NT2/D1 (cell line): Measurements from ENCODE around the gene EXOSC10.
"Not testable (repeated sequence)": the region's sequence is repeated elsewhere in the genome, so short reads cannot be mapped to it uniquely, and the experiment has no call there.

Source experiments
- DNase-seq: peaks from one replicate; pipeline ENCODE4 v3.0.0-alpha.2; 2011; ENCODE audit warnings: low read depth, low spot score
- H3K27me3 ChIP-seq: 2 replicates; pipeline ENCODE4 v1.6.0; 2011; ENCODE audit warnings: mild to moderate bottlenecking; ENCODE audit not compliant: insufficient read length, insufficient read depth
- H3K36me3 ChIP-seq: 2 replicates; pipeline ENCODE4 v1.6.1; 2011; ENCODE audit warnings: mild to moderate bottlenecking, low read length, mixed read lengths; ENCODE audit not compliant: insufficient read depth, insufficient read length
- H3K4me1 ChIP-seq: 2 replicates; pipeline ENCODE4 v1.5.1; 2011; ENCODE audit not compliant: insufficient read depth, insufficient read length
- H3K4me3 ChIP-seq: 2 replicates; pipeline ENCODE4 v1.5.1; 2011; ENCODE audit warnings: low read depth; ENCODE audit not compliant: insufficient read length
- H3K9ac ChIP-seq: 2 replicates; pipeline ENCODE4 v1.6.0; 2011; ENCODE audit warnings: low read depth; ENCODE audit not compliant: insufficient read length
- H3K9me3 ChIP-seq: 2 replicates; pipeline ENCODE4 v1.5.1; 2011; ENCODE audit warnings: mild to moderate bottlenecking, low read length; ENCODE audit not compliant: insufficient read depth
- SUZ12 ChIP-seq: IDR thresholded peaks from 2 replicates; pipeline ENCODE4 v1.6.1; 2011; ENCODE audit not compliant: insufficient read length, insufficient read depth; ENCODE audit errors: extremely low read depth
- YY1 ChIP-seq: IDR thresholded peaks from 2 replicates; pipeline ENCODE4 v1.6.1; 2011; ENCODE audit not compliant: insufficient read length, insufficient read depth
- ZNF274 ChIP-seq: IDR thresholded peaks from 2 replicates; pipeline ENCODE4 v1.6.1; 2011; ENCODE audit warnings: mild to moderate bottlenecking, low read depth, low read length

Gene EXOSC10

GRCh38 chr1:11109047-11109760, 9.5 kb upstream of the EXOSC10 start:
- TF ChIP-seq YY1 (no peak), ZNF274 (no peak), SUZ12 (no peak)
- peaks cover 55% of the 10 kb centered on the region for H3K36me3 ChIP-seq
- no peaks in the 10 kb centered on the region for H3K9me3 ChIP-seq
- no peak overlapping the region for H3K4me3 ChIP-seq
- H3K27me3 ChIP-seq: no peaks in the 10 kb centered on the region
- no peak overlapping the region for H3K9ac ChIP-seq
- H3K4me1 ChIP-seq: no peaks in the 10 kb centered on the region
- no peak for DNase-seq

- Histone ChIP-seq H3K9me3 (no peaks in the 10 kb centered on the region), H3K27me3 (no peaks in the 10 kb centered on the region), H3K4me3 (no peak overlapping the region), H3K36me3 (peaks cover 44% of the 10 kb centered on the region), H3K4me1 (no peaks in the 10 kb centered on the region), H3K9ac (no peak overlapping the region)
- no peak for DNase-seq
- TF ChIP-seq ZNF274 (no peak), SUZ12 (no peak), YY1 (no peak)
Observed at GRCh38 chr1:11107599-11107998, 7.9 kb upstream of the EXOSC10 start.

GRCh38 chr1:11105586-11105985, 5.9 kb upstream of the EXOSC10 start:
- Histone ChIP-seq H3K27me3 (no peaks in the 10 kb centered on the region), H3K9ac (no peak overlapping the region), H3K36me3 (peaks cover 35% of the 10 kb centered on the region), H3K4me1 (no peaks in the 10 kb centered on the region), H3K4me3 (no peak overlapping the region), H3K9me3 (no peaks in the 10 kb centered on the region)
- TF ChIP-seq YY1: no peak
- DNase-seq: no peak

GRCh38 chr1:11101347-11101746, 1.7 kb upstream of the EXOSC10 start:
- no peak for DNase-seq
- TF ChIP-seq SUZ12 (no peak), YY1 (no peak), ZNF274 (no peak)
- peaks cover 31% of the 10 kb centered on the region for H3K36me3 ChIP-seq

GRCh38 chr1:11100806-11101205, 1.1 kb upstream of the EXOSC10 start:
- not testable (repeated sequence) for H3K4me1 ChIP-seq, H3K4me3 ChIP-seq, H3K9ac ChIP-seq, DNase-seq, H3K27me3 ChIP-seq, H3K9me3 ChIP-seq
- H3K36me3 ChIP-seq: peaks cover 29% of the 10 kb centered on the region

More at GRCh38 chr1:11101347-11101746, 1.7 kb upstream of the EXOSC10 start:
- Histone ChIP-seq H3K9me3 (no peaks in the 10 kb centered on the region), H3K4me3 (no peak overlapping the region), H3K4me1 (no peaks in the 10 kb centered on the region), H3K9ac (no peak overlapping the region), H3K27me3 (no peaks in the 10 kb centered on the region)

- no peaks in the 10 kb centered on the region for H3K9me3 ChIP-seq
- H3K4me3 ChIP-seq: peak overlapping the region; percentile 83
- H3K4me1 ChIP-seq: no peaks in the 10 kb centered on the region
- H3K27me3 ChIP-seq: no peaks in the 10 kb centered on the region
- no peak for DNase-seq
- peak overlapping the region; percentile 74 for H3K9ac ChIP-seq
- TF ChIP-seq ZNF274: no peak
- no peak for TF ChIP-seq SUZ12
- TF ChIP-seq YY1: no peak
- peaks cover 35% of the 10 kb centered on the region for H3K36me3 ChIP-seq
Observed at GRCh38 chr1:11100149-11100493, 452 bp upstream of the EXOSC10 start.

GRCh38 chr1:11098931-11099309, 749 bp downstream of the EXOSC10 start:
- DNase-seq: no peak
- H3K4me1 ChIP-seq: no peaks in the 10 kb centered on the region
- H3K27me3 ChIP-seq: no peaks in the 10 kb centered on the region
- H3K9me3 ChIP-seq: no peaks in the 10 kb centered on the region
- H3K36me3 ChIP-seq: peaks cover 45% of the 10 kb centered on the region
- peak overlapping the region; percentile 98 for H3K9ac ChIP-seq
- no peak for TF ChIP-seq YY1
- TF ChIP-seq ZNF274: no peak
- TF ChIP-seq SUZ12: no peak
- peak overlapping the region; percentile 83 for H3K4me3 ChIP-seq

GRCh38 chr1:11083784-11084183, 15.9 kb downstream of the EXOSC10 start:
- not testable (repeated sequence) for H3K27me3 ChIP-seq, H3K9me3 ChIP-seq, DNase-seq, H3K9ac ChIP-seq, H3K4me1 ChIP-seq, H3K4me3 ChIP-seq
- H3K36me3 ChIP-seq: peaks cover 56% of the 10 kb centered on the region
